ENCODE results near the gene MEAF6. TPM values are rescaled to one million over a fixed set of nuclear protein-coding genes. Genes with fewer than 3 reads are reported as not detected.
A peak's percentile ranks its signal among the peaks of the same experiment; 100 is the strongest.

The MEAF6 gene
- total RNA-seq, 1 donor from 2014 or later = 12.3 TPM

- Histone ChIP-seq H3K27me3 (no peaks in the 10 kb centered on the region), H3K27ac (peak overlapping the region; percentile 99), H3K4me1 (peaks cover 44 to 74% of the 10 kb centered on the region in 2 donors), H3K4me3 (peak overlapping the region; percentile 81 to 95), H3K9me3 (no peaks in the 10 kb centered on the region), H3K36me3 (peaks cover 6 to 11% of the 10 kb centered on the region in 2 donors)
- peak in 1 of 2 donors; percentile 69 for DNase-seq (ENCODE audit: low spot score in 2 of 2)
- no peak for TF ChIP-seq CTCF (IDR thresholded peaks at IDR 0.05)
- intact Hi-C loops (cut with DNase I) = loop anchor here (5.0 to 10.0 kb wide), 5 partner anchors 82 to 1090 kb away; partner anchors contain the start of genes CDCA8, DNALI1, GNL2 and SF3A3
These were observed 39.7 kb downstream of the MEAF6 start for GRCh38 chr1:37474697-37475379.

GRCh38 chr1:37474046-37474696, 40.4 kb downstream of the MEAF6 start, which contains the start of gene ZC3H12A:
TSS of gene ZC3H12A (plus strand) at chr1:37474580. CDS start at chr1:37475497, 917 bp downstream.
- intact Hi-C loops (cut with DNase I) = loop anchor here (5.0 to 10.0 kb wide), 5 partner anchors 83 to 1089 kb away; partner anchors contain the start of genes CDCA8, DNALI1, GNL2 and SF3A3
- H3K27ac ChIP-seq = peak within 1 kb of the TSS; percentile 99
- H3K36me3 ChIP-seq = peaks cover 6 to 11% of the 10 kb centered on the region in 2 donors
- H3K4me3 ChIP-seq = peak within 1 kb of the TSS; percentile 81 to 95
- TF ChIP-seq CTCF (IDR thresholded peaks at IDR 0.05) = no peak
- no peaks in the 10 kb centered on the region for H3K9me3 ChIP-seq
- DNase-seq (ENCODE audit: low spot score in 2 of 2) = peak; percentile 78 to 96
- H3K27me3 ChIP-seq = no peaks in the 10 kb centered on the region
- H3K4me1 ChIP-seq = peaks cover 41 to 69% of the 10 kb centered on the region in 2 donors

GRCh38 chr1:37473431-37474045, 41.0 kb downstream of the MEAF6 start:
- Histone ChIP-seq H3K9me3 (no peaks in the 10 kb centered on the region), H3K4me1 (peaks cover 40 to 63% of the 10 kb centered on the region in 2 donors), H3K4me3 (peak overlapping the region; percentile 81 to 95), H3K27me3 (no peaks in the 10 kb centered on the region), H3K36me3 (peaks cover 6 to 11% of the 10 kb centered on the region in 2 donors), H3K27ac (peak overlapping the region; percentile 99)
- intact Hi-C loops (cut with DNase I) = loop anchor here (1.0 to 10.0 kb wide), 6 partner anchors 41 to 1089 kb away; partner anchors contain the start of genes CDCA8, DNALI1, GNL2 and MEAF6
- TF ChIP-seq CTCF (IDR thresholded peaks at IDR 0.05) = no peak
- peak in 1 of 2 donors; percentile 66 for DNase-seq (ENCODE audit: low spot score in 2 of 2)

GRCh38 chr1:37472994-37473393, 41.6 kb downstream of the MEAF6 start:
- H3K9me3 ChIP-seq = no peaks in the 10 kb centered on the region
- H3K36me3 ChIP-seq = peaks cover 5 to 11% of the 10 kb centered on the region in 2 donors
- TF ChIP-seq CTCF (IDR thresholded peaks at IDR 0.05) = no peak
- peak overlapping the region; percentile 81 to 95 for H3K4me3 ChIP-seq
- peaks cover 39 to 57% of the 10 kb centered on the region in 2 donors for H3K4me1 ChIP-seq
- no peak for DNase-seq (ENCODE audit: low spot score in 2 of 2)
- H3K27me3 ChIP-seq = no peaks in the 10 kb centered on the region
- peak overlapping the region; percentile 99 for H3K27ac ChIP-seq
- intact Hi-C loops (cut with DNase I) = loop anchor here (1.0 to 10.0 kb wide), 6 partner anchors 41 to 1088 kb away; partner anchors contain the start of genes CDCA8, DNALI1, GNL2 and MEAF6

- Histone ChIP-seq H3K9me3 (no peaks in the 10 kb centered on the region), H3K4me3 (peak overlapping the region; percentile 44 to 49), H3K27ac (peak overlapping the region; percentile 99), H3K4me1 (peaks cover 32 to 50% of the 10 kb centered on the region in 2 donors), H3K27me3 (no peaks in the 10 kb centered on the region), H3K36me3 (peaks cover 0 to 6% of the 10 kb centered on the region in 2 donors)
- no peak for TF ChIP-seq CTCF (IDR thresholded peaks at IDR 0.05)
- no peak for DNase-seq (ENCODE audit: low spot score in 2 of 2)
- intact Hi-C loops (cut with DNase I) = loop anchor here (5.0 to 10.0 kb wide), 5 partner anchors 85 to 1087 kb away; partner anchors contain the start of genes CDCA8, DNALI1, GNL2 and SF3A3
These were observed 42.3 kb downstream of the MEAF6 start for GRCh38 chr1:37472281-37472680.
